ENCODE results near the gene HINT2.
A peak's percentile ranks its signal among the peaks of the same experiment; 100 is the strongest.

The HINT2 gene

DNA sequence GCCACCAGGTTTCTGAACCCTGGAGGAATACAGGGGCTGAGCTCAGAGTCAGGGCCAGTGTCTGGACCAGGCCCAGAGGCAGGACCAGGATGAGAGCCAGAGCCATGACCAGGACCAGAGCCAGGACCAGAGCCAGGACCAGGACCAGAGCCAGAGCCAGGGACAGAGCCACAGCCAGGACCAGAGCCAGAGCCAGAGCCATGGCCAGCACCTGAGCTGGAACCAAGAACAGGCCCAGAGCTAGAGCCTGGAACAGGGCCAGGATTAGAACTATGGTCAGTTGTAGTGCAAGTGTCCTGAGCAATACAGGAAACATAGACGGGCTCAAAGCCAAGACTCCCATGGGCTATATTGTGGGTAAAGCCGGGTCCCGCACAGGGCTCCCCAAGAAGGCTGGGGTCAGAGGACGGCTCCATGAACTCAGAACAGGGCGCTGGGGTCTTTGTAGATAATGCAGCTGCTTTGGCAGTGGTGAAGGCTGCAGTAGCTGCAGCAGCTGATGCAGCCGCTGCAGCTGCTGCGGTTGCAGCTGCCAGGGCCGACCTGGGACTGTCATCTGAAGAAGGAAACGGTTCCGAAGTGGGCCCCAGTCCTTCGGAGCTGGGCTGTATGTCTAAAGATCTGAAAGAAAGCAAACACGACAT is 3.3 kb downstream of the HINT2 start:
- DNase-seq (ENCODE audit: low read depth), result no peak

DNA sequence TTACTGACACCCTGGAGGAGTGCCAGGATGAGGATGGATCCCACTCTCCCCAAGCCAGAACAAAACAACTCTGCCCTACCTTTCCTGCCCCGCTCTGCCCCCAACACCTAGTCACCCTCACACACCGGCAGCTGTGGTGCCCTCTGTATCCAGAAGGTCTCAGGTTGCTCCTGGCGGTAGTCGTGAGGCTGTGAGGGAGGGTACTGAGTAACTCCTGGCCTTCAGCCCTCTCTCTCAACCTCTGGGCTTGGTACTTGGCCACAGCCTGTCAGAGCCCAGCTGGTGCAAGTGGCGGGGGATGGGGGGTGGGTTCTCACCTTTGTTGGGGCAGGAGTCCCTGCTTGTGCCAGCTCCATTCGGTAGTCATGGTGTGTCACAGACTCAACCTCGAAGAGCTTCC is 4.7 kb downstream of the HINT2 start:
- no peak for DNase-seq (ENCODE audit: low read depth)

DNA sequence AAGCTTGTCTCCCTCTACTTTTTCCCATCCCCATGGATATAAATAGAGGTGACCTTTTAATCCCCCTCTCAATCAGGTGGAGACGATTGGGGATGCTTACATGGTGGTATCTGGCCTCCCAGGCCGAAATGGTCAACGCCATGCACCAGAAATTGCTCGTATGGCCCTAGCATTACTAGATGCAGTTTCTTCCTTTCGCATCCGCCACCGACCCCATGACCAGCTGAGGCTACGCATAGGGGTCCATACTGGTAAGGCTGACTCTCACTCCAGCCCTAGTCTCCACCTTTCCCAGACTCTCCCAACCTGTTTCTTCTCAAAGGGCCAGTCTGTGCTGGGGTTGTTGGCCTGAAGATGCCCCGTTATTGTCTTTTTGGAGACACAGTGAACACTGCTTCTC is 6.4 kb downstream of the HINT2 start:
- no peak for DNase-seq (ENCODE audit: low read depth)

DNA sequence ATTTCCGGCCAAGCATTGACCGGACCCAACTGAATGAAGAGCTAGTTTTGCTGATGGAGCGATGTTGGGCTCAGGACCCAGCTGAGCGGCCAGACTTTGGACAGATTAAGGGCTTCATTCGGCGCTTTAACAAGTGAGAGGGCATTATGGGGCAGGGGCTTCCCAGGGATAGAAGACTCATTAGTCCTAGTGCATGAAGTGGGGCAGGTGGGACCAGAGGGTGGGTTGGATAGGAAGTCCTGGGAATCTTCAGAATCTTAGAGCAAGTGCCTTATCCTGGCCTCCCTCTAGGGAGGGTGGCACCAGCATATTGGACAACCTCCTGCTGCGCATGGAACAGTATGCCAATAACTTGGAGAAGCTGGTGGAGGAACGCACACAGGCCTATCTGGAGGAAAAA is 8.7 kb downstream of the HINT2 start:
- DNase-seq (ENCODE audit: low read depth), result no peak

DNA sequence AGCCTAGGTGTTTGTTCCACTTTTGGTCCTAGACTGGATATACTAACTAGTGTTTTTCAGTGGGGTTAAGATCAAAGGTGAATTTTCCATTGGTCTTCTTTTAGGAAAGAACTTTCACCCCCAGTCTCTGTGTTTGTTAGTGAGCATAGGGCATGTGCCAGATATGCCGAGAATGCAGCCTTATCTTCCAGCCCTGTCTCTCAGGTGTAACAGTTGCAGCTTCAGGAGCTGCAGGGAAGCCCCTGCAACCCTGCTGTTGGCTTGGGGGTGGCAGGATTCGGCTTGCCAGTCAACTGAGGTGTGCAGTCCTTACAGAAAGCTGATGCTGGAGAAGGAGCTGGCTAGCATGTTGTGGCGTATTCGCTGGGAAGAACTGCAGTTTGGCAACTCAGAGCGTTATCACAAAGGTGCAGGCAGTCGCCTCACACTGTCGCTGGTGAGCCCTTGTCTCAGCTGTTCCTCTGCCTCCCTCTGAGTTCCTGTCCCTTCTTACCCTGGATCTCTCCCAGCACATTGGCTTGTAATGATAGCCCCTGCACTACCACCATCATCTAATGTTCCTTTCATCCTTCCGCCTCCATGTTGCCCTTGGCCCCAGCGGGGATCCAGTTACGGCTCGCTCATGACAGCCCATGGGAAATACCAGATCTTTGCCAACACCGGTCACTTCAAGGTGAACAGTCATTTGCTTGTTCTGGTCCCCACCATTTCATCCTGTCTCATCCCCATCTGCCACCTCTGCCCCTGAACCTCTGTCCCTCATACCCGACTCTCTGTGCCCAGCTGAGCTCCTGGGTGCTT is 13.3 kb downstream of the HINT2 start:
- DNase-seq (ENCODE audit: low read depth), result no peak

DNA sequence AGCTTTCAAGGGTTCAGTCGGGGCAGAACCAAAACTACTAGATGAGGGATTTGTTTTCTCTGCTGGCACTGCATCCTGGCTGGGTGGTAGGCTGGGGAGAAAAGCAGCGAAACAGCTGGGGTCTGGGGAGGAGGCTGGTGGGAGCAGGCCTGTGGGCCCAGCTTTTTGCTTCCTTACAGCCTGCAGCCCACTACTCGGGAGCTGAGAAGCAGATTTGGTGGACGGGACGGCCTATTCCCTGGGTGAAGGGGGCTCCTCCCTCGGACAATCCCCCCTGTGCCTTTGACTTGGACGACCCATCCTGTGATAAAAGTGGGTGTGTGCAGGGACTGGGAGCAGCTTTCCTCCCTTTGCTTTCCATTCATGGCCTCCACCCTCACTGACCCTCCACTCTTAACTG is 14.3 kb downstream of the HINT2 start:
- no peak for DNase-seq (ENCODE audit: low read depth)

DNA sequence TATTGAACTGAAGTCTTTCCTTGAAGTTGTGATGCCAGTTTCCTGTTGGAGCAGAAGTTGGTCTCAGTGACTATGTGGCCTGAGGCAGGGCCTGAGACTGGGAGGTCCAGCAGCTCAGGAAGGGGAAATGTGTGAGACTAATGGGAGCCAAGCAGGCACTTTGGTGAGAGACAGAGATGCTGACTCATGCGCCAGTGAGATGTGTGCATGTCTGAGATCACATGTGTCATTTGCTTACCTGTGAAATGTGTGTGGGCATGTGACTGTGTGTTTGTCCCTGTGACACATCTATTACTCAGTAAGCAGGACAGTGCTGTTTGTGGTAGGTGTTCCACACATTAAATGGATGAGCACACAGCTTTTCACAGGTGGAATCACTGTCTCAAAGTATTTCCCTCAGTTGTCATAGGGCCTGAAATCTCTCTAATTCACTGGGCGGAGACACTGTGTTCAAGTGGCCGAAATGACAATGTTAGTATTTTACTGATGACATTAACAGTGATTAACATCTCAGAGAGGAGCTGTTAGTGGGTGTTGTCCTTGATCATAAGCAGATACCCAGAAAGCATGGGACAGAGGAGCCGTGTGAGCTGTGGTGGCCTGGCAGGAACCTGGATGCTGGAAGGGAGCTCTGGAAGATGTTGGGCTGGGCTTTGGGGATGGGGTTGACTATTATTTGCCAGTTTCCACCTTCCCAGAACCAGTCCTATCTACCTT is 16.0 kb downstream of the HINT2 start:
- no peak for DNase-seq (ENCODE audit: low read depth)

DNA sequence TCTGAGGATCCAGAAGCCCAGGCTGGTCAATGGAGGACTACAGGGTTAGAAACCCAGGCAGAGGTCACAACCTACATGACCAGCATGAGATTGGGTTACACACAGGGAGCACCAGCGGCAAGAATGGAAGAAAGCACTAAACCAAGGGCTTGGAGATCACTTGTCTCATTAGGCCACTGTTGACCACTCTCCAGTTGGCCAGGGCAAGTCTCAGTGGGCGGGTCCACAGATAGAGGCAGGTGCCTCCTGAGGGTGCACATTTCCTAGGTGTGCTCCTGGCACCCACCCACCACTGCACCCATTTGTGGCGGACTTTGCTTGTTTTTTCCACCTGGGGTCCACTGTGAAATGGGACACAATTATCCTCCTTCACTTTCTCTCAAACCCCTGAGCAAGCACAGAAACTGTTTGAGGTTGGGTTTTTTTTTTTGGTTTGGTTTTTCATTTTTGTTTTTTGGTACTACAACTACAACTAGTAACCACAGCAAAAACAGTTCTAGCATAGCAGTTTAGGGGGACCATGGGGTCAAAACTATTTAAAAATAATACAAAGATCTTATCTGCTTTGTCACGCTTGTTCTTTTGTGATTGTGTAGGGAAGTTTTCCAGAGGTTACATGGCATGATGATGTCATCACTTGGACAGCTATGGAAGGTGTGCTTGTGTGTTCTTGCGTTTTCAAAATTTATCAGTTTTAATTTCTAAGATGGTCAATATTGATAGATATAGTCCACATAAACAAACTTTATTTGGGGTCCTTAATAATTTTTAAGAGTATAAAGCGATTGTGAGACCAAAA is 17.3 kb downstream of the HINT2 start:
- no peak for DNase-seq (ENCODE audit: low read depth)

DNA sequence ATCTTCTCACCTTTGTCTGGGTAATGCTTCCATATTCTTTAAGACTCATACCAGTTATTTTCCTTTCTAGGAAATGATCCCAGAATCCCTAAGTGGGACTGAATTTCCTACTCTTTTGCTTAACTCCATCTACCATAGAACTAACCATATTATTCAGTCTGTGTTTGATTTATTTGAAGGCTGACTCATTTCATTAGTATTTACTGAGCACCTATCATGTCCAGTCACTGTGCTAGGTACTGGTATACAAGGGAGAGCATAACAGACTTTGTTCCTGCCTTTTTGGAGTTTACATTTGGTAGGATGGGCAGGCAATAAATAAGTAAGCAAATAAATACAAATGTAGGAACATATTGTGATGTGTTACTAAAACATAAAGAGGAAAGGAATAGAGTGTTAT is 19.1 kb downstream of the HINT2 start:
- no peak for DNase-seq (ENCODE audit: low read depth)

DNA sequence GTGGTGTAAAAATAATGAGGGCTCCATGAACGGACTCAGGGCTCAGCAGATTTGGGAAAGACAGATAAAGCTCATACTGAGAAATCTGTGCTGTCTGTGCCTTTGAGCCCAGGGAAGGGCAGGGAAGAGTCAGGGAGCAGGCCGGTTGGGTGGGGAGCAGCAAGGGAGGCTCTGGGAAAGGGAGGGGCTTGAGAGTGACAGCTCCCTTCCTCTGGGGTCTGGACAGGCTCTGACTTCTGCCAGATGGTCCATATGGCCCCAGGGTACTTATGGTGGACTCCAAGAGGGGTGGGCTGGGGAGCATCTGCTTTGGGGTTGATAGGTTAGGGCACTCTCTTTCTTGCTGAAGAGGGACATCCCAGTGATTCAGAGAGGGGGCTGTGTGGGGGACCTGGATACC is 21.4 kb downstream of the HINT2 start:
- no peak for DNase-seq (ENCODE audit: low read depth)

DNA sequence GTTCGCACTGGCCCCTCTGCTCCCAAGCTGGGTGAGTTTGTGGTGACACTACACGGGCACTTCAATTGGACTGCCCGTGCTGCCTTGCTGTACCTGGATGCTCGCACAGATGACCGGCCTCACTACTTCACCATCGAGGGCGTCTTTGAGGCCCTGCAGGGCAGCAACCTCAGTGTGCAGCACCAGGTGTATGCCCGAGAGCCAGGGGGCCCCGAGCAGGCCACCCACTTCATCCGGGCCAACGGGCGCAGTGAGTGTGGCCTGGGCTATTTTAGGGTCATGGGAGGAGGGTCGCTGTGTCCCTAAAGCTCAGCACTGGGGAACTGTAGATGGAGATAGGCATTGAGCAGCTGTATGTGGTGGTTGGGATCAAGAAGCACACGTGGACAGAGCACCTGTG is 22.0 kb downstream of the HINT2 start:
- DNase-seq (ENCODE audit: low read depth), result no peak

DNA sequence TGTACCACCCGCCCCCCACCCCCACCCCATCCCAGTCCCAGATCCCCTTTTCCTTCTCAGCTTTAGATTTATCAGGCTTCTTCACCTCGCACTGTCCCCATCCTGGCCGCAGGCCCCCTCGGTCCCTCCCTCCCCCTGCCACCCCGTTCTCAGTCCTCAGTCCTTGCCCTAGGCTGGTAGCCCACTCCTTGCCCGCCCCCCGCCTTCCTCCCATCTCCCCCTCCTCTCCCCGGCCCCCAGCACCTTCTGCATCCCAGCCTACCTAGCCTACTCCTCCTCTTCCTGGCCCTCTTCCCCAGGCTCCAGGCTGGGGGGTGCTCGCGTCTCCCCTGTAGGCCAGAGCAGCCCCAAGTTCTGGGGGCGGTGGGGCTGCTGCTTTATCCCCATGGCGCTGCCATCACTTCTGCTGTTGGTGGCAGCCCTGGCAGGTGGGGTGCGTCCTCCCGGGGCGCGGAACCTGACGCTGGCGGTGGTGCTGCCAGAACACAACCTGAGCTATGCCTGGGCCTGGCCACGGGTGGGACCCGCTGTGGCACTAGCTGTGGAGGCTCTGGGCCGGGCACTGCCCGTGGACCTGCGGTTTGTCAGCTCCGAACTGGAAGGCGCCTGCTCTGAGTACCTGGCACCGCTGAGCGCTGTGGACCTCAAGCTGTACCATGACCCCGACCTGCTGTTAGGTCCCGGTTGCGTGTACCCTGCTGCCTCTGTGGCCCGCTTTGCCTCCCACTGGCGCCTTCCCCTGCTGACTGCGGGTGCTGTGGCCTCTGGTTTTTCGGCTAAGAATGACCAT is 22.6 kb downstream of the HINT2 start:
- no peak for DNase-seq (ENCODE audit: low read depth)

DNA sequence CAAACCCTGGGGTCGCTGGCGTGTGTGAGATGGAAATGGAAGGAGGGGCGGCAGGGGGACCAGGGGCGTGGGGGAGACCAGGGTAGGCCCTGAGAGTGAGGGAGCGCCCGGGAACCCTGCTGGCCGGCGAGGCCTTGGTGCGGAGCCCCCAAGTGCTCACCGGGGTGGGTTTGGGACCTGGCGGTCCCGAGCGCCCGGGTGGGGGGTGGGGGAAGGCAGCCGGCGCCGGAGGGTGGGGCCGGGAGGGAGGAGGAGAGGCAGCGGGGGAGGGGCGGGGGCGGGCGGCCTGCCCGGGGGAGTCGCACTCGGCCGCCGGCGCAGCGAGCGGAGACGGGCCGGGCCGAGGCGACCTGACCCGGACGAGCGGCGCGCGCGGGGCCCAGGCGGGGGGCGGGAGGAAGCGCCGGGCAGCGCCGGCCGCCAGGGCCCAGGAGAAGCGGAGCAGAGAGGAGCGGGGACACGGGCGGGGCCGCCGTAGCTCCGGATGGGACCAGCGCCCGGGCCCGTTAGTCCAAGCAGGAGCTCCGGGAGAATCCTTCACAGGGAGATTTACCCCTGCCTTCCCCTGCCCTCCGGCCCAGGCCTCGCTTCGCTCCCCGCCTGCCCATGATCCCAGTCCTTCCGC is 23.4 kb downstream of the HINT2 start, which contains the start of gene NPR2:
Gene NPR2 (plus strand): TSS at position 295 of the 625 bp plus-strand sequence. CDS start 818 bp downstream, outside the sequence.
- no peak for DNase-seq (ENCODE audit: low read depth)

DNA sequence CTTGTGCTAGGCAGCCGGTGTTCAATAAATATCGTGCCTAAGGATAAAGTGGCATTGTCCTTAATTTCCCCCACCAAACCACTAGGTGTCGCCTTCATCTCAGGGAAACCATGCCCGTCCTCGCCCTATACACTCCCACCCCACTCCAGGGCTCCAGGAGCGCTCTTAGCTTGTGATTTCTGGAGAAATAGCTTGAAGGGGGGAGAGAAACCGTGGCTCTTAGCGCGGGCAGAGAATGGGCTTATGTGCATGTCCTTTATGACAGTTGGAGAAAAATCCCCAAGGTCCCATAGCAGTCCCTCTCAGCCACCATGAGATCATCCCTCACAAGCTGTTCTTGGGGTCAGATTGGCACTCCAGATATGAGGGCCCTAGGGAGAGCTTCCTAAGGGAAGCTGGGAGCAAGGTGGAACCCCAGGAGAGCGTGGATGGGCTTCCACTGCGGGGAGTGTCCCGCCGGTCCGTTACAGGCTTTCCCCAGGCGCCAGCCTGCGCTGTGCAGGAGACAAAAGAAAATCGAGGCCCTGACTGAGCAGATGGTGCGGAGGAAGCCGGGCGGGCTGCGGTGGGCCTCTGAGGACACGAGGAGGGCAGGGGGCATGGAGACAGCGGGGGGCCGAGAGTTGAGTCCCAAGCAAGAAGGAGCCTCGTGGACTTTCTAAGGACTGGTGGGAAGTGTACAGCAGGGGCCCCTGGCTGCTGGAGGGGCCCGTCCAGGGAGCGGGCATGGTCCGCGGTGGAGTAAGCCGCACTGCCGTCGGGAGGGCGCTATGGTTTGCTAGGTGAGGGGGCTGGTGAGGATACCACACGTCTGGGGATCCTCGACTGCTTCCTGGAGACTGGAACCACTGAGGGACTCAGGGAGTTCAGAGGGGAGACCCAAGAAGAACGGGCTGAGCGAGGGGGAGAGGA is 24.2 kb downstream of the HINT2 start:
- peak; percentile 26 for DNase-seq (ENCODE audit: low read depth)

DNA sequence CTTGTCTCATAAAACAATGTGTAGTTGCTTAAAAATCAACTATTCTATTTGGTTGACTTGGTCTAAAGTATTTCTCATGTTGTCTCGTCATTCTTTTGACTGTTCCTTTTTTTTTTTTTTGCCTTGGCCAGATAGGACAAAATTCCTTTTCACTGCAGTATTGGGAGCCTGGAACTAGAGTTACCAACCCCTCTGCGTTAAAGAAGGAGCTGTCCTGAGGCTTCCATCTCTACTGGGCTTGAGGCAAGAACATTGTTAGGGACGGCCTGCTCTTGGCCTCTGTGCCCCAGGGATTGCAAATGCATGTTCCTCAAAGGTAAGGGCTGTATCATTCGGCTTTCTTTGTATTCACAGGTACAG is 24.8 kb downstream of the HINT2 start:
- no peak for DNase-seq (ENCODE audit: low read depth)

DNA sequence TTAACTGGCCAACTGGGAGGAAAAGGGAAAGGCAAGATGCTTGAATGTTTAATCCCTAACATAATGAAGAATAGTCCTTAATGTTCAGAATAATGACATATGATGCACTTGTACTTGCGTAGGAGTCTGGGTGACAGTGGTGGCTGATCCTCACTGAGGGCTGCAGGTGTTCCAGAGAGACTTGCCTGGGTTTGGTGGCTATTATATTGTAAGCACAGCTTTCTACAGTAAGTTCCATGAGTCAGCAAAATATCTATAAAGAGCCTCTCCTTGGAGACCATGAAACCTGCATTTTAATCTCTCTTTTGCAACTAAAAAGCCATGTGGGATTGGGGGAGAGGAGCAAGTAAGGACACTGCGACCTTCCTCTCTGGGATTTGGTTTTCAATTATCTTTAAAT is 25.3 kb downstream of the HINT2 start:
- no peak for DNase-seq (ENCODE audit: low read depth)

DNA sequence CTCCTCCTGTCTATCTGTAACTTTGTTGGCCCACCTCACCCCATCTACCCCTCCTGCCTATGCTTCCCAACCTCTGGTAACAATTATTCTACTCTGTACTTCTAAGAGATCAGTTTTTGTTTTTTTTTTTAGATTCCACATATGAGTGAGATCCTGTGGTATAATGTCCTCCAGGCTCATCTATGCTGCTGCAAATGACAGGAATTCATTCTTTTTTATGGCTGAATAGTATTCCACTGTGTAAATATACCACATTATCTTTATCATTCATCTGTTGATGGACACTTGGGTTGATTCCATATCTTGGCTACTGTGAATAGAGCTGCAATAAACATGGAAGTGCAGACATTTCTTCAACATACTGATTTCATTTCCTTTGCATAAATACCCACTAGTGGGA is 31.4 kb downstream of the HINT2 start:
- DNase-seq (ENCODE audit: low read depth), result no peak

DNA sequence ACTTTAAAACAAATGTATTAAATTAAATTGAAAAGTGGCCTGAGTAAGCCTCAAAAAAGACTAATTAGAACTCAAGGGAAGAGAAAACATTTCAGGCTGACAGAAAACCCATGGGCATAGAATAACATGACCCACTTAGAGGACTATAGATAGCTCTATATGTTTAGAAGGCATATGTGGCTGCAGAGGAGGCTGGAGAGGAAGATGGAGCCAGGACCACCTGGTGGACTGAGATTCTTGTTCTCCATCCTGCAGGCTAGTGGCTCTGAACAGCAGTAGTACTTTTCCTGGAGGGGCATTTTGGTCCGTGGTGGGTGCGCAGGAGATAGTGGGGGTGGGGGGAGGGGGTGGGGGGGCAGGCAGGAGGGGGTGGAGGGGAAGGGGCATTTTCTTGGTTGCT is 33.8 kb downstream of the HINT2 start:
- no peak for DNase-seq (ENCODE audit: low read depth)

DNA sequence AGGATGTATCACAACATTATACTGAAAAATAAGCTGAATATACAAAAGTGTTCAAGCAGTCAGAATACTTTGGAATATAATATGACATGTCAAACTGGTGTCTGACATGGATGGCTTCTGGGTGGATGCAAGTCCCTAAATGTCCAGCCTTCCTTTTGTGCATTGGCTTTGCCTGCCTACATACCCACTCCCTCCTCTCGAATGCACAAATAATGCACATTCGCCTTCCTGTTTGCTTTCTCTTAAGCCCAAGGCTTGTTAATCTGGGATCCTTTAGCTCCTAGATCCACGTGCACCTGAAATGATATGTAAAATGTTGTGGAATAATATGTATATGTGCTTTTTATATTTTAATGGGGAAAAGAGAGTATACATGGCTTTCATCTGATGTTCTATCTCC is 36.3 kb downstream of the HINT2 start:
- DNase-seq (ENCODE audit: low read depth), result no peak

DNA sequence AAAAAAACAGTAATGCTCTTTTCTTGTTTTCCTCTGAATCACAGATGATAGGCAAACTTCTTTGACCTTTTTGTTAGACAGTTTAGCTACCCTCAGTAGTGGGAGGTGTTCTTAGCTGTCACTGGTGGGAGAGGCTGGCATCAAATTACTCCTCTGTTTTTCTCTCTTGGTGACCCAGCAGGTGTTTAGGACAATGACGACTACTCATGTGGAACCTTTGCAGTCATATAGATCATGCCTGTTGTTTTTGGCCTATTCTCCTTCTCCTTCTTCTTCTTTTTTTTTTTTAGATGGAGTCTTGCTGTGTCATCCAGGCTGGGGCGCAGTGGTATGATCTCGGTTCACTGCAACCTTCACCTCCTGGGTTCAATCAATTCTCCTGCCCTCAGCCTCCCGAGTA is 38.8 kb downstream of the HINT2 start:
- no peak for DNase-seq (ENCODE audit: low read depth)

All from activated gamma-delta T cell treated with anti-CD3 and anti-CD28 coated beads, Interleukin-2, amount 50 U/mL, for 16 hours (primary cell).